GM18519 (cell line): Measurements from ENCODE around the gene MRPL41.
"Not testable (repeated sequence)": the region's sequence is repeated elsewhere in the genome, so short reads cannot be mapped to it uniquely, and the experiment has no call there.

Experiments used
- ATAC-seq: cut with Tn5 transposase; IDR thresholded peaks from one replicate; pipeline ENCODE4 v1.9.1; 2021; ENCODE audit warnings: mild to moderate bottlenecking, moderate library complexity; ENCODE audit not compliant: unreplicated experiment, low FRiP score

The MRPL41 gene

DNA sequence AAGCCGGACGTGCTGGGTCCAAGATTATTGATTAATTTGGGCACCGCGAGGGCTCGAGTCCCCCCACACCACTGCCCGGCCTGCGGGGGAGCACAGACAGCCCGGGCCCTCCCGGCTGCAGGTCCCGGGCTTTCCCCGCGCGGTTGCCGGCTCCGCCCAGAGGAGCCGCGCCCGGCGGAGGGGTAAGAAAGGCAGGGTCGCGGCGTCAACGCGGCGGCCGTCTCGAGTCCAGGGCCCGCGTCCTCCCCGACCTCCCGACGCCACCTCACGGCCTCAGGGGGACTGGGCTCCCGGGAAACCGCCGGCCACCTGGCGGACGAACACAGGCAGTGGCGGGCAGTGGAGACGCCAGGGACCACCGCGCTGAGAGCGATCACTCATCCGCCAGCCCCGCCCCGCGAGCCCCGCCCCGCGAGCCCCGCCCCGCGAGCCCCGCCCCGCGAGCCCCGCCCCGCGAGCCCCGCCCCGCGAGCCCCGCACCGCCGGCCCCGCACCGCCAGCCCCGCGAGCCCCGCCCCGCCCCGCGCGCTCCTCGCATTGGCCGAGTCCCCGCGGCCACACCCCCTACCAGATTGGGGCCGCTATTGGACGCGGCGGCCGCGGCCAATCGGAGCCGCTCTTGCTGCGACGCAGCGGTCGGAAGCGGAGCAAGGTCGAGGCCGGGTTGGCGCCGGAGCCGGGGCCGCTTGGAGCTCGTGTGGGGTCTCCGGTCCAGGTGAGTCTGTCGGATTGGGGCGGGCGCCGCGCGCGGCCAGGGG lies at the start of gene MRPL41:
Gene MRPL41 (plus strand): TSS at position 616 of the 758 bp plus-strand sequence. CDS start 203 bp downstream, outside the sequence.
- peak; percentile 69 for ATAC-seq

DNA sequence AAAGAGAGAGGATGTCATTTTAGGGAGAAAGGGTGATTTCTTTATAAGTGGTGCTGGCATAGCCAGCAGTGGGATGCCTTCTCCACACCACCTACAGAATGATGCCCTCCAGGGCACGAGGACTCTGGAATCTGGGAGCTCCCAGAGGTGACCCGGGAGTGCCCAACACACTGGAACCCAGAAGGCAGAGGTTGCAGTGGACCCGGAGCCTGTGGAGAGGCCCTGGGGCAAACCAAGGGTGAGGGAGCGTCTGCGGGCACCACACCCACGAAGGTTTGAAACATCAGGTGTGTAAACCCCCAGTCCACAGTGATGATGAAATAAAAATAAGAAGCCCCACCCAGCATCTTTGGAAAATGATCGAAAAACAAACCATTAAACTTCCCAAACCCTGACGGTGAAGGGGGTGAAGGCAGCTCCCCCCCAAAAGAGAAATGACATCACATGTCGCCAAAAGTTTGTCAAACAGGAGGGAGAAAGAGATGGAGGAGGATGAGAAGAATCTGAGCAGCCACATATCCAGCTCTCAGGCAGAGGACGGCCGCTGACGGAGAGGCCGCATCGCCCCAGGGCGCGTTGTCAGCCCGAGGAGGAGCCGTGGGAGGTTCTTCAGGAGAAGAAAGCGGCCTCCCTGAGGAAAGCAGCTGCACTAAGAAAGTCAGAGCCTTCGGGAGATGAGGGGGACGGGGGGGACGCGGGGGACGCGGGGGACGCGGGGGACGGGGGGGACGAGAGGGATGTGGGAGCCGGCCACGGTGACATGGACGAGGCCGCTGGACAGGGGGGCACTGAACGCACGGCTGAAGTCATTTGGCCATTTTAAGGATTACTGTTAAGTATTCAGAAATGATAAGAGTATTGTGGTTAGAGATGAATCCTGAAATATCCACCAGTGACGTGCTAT lies 49.4 kb upstream of the MRPL41 start:
- no peak for ATAC-seq

DNA sequence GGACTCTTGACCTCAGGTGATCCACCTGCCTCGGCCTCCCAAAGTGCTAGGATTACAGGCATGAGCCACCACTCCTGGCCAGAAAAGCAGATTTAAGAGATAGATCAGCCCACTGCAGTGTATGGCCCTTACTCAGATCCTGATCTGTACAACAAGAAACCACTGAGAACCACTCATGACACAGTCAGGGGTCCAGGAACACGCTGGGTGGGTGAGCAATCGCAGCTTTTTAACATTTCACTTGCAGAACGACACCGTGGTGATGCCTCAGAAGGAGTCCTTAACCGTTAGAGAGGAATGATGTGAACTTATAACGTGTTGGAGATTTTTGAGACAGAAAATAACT lies 47.3 kb upstream of the MRPL41 start:
- no peak for ATAC-seq

DNA sequence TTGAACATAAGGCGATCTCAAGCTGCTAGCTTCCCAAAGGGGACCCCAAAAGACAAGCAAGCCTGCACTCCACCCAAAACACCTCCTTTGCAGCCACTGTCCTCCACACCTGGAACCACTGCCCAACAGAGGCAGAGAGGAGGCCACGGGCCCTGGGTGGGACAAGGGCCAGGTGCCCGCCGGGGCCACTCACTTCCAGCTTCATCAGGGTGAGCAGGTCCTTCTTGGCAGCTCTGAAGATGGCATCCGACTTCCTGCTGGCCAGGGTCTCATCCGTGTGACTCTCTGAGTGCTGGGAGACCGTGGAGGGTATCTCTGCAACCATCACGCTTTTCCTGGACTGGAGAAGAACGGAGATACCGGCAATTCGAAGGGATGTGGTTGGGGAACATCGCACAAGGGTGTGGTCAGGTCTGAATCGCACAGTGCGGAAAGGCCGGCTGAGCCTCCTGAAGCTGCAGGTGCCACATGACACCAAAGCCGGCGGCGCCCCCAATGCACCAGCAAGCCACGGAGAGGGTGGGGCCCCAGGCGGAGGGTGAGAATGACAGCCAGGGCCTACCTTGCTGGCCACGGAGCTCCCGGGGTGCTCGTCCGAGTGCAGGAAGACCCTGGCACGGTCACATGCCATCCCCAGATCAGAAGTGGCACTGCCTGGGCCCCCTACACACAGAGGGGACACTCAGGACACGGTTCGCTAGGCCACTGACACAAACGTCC lies 46.1 kb upstream of the MRPL41 start:
- ATAC-seq = no peak

DNA sequence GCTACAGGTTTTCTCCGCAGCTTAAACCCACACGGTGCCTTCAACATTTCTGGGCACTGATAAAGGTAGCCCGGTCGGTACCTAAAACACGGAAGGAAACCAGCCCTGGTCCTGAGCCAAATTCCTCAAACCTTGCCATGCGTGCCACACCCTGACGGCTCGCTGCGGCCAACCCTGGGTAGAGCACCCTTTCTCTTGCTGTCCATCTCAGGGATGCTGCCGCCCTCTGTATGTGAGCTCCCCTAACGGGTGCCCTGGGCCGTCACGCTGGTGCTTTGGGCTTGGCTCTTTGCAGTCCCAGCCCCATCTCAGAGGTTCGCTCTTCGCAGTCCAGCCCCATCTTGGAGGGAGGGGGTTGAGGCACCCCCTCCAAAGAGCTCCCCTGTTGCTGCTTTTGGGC lies 45.4 kb upstream of the MRPL41 start:
- no peak for ATAC-seq

DNA sequence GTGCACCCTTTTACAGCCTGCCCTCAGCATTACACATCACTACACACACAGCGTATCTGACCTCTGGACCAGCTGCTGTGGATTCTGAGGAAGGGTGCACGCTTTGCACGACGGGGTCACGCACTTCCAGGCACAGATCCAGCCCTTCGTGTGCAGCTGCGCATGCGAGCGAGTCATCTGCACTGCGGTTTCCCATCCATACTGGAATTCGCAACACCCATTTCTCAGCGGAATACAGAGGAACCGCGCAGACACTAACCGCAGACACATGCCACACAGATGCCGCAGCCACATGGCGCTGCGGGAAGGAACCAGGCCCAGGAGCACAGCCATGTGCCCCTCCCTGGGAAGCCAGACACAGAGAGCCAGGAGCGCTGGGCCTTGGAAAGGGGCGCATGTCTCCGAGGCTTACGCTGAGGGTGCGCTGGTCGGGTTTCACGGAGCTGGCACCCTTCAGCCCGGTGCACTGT lies 44.9 kb upstream of the MRPL41 start:
- ATAC-seq = no peak

DNA sequence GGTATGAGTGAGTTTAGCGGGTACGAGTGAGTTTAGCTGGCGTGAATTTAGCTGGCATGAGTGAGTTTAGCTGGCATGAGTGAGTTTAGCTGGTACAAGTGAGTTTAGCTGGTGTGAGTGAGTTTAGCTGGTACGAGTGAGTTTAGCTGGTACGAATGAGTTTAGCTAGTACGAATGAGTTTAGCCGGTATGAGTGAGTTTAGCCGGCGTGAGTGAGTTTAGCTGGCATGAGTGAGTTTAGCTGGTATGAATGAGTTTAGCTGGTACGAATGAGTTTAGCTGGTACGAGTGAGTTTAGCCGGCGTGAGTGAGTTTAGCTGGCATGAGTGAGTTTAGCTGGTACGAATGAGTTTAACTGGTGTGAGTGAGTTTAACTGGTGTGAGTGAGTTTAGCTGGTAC lies 42.5 kb upstream of the MRPL41 start:
- no peak for ATAC-seq

DNA sequence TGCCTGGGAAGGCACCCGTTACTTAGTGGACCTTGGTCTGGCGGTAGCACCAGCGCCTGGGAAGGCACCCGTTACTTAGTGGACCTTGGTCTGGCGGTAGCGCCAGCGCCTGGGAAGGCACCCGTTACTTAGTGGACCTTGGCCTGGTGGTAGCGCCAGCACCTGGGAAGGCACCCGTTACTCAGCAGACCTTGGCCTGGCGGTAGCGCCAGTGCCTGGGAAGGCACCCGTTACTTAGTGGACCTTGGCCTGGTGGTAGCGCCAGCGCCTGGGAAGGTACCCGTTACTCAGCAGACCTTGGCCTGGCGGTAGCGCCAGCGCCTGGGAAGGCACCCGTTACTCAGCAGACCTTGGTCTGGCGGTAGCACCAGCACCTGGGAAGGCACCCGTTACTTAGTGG lies 40.6 kb upstream of the MRPL41 start:
- not testable (repeated sequence) for ATAC-seq

DNA sequence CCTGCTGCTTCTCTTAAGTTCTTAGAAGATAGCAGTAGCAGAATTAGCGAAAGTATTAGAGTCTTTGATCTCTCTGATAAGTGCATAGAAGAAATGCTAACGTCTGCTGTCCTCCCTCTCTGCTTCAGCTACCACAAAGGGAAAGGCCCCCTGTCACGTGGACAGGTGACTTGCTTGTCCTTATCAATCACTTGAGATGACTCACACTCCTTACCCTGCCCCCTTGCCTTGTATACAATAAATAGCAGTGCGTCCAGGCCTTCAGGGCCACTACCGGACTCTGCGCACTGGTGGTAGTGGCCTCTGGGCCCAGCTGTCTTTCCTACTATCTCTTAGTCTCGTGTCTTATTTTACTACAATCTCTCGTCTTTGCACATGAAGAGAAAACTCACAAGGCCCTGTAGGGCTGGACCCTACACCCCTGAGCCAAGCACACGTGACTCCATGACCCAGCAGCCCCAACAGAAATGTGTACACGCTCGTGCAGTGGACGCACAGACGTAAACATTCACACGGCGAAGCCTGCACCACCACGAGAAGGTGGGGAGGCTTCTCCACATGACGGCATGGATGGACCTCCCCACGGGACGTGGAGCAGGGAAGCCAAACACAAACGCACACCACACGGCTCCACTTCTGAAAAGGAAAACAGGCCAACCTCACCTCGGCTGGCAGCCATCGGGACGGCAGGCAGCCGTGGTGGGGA lies 39.8 kb upstream of the MRPL41 start:
- ATAC-seq = no peak

DNA sequence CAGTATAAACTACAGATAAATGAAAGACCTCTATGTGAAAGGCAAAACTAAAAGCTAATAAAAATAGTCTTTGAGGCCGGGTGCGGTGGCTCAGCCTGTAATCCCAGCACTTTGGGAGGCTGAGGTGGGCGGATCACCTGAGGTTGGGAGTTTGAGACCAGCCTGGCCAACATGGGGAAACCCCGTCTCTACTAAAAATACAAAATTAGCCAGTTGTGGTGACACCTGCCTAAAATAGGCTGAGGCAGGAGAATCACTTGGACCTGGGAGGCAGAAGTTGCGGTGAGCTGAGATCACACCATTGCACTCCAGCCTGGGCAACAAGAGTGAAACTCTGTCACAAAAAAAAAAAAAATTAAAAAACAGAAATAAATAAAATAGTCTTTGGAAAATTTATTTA lies 38.5 kb upstream of the MRPL41 start:
- not testable (repeated sequence) for ATAC-seq

DNA sequence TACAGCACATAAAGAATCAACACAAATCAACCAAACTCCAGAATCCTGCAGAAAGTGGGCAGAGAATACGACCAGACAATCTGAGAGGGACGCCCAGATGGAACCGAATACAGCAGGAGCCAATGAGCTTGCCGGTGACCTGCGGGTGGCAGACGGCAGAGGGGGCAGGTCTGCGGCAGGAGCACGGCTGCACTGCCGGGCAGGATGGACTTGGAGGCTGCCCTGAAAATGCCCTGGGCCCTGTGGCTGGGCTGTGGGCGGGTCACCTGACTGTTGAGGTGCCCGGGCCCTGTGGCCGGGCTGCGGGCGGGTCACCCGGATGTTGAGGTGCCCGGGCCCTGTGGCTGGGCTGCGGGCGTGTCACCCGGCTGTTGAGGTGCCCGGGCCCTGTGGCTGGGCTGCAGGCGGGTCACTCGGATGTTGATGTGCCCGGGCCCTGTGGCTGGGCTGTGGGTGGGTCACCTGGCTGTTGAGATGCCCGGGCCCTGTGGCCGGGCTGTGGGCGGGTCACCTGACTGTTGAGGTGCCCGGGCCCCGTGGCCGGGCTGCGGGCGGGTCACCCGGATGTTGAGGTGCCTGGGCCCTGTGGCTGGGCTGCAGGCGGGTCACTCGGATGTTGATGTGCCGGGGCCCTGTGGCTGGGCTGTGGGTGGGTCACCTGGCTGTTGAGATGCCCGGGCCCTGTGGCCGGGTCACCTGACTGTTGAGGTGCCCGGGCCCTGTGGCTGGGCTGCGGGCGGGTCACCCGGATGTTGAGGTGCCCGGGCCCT lies 37.7 kb upstream of the MRPL41 start:
- ATAC-seq = not testable (repeated sequence)

DNA sequence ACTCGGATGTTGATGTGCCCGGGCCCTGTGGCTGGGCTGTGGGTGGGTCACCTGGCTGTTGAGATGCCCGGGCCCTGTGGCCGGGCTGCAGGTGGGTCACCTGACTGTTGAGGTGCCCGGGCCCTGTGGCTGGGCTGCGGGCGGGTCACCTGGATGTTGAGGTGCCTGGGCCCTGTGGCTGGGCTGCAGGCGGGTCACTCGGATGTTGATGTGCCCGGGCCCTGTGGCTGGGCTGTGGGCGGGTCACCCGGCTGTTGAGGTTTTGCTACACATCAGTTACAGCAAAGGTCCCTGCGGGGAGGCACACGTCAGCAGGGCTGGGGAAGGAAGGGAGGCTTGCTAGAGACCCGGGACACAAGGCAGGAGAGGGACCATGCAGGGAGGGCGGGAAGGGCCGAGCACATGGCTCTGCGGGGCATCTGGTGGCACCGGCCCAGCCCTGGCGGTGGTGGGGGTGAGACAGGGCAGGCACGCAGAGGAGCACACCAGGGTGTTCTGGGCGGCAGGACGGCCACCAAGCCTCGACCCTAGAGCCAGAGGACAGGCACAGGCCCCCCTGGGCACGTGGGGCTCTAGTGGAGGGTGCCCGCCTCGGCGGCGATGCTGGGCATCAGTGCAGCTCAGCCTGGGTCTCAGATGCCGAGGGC lies 36.9 kb upstream of the MRPL41 start:
- ATAC-seq = no peak

DNA sequence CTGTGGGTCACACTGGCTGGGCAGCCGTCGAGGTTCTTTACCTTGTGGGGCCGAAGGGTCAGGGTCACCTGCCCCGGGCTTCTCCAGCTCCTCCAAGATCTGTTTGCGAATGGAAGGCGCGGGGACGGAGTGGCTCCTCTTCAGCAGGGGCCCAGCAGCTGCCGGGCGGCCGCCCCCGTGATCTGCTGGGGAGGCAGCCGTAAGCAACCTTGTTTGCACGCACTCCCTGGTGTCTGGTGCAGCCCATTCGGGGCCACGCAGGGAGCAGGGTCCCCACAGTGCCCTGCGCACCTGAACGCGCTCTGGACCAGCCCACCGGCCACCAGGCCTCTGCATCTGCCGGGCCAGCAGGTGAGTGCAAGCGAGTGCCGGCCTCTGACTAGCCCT lies 36.3 kb upstream of the MRPL41 start:
- no peak for ATAC-seq

DNA sequence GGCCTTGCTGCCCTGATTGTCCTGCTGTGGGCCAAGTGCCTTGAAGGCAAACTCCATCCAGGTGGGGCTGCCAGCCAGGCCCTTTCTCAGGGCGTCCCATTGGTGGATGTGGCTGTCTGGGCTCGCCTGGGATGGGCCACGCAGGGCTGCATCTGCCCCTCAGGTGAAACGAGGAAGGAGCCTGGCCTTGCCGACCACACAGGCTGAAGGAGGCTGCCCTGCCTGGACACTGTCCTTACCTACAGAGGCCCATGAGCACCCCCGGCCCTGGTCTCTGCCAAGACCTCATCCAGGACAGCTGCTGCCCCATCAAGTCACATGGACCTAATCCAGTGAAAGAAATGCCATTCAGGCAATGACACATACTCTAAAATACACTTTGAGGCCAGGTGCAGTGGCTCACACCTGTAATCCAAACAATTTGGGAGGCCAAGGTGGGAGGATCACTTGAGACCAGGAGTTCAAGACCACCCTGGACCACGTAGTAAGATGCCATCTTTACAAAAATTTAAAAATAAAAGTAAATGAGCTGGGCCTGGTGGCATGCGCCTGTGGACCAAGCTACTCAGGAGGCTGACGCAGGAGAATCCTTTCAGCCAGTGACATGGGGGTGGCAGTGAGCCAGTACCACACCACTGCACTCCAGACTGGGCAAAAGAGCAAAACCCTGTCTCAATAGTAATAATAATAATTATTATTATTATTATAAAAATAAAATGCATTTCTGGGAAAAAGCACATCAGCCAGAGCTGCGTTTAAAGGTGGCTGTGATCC lies 35.3 kb upstream of the MRPL41 start:
- ATAC-seq = no peak

DNA sequence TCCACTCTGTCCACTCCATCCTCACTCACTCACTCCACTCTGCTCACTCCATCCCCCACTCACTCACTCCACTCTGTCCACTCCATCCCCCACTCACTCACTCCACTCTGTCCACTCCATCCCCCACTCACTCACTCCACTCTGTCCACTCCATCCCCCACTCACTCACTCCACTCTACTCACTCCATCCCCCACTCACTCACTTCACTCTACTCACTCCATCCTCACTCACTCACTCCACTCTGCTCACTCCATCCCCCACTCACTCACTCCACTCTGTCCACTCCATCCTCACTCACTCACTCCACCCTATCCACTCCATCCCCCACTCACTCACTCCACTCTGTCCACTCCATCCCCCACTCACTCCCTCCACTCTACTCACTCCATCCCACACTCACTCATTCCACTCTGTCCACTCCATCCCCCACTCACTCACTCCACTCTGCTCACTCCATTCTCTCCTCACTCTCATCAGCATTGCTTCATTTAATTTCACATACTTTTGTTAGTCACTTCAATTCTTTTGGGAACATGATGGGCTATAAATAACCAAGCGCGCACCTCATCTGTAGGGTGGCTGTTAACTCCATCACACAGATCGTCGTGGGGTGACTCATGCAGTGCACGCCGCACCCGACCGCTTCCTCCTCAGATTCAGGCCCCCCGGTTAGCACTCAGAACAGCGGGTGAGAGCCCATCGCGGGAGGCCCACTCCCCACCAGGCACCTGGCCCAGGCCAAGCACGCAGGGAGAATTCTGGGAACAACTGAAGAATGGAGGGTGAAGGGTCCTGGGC lies 32.8 kb upstream of the MRPL41 start:
- not testable (repeated sequence) for ATAC-seq

DNA sequence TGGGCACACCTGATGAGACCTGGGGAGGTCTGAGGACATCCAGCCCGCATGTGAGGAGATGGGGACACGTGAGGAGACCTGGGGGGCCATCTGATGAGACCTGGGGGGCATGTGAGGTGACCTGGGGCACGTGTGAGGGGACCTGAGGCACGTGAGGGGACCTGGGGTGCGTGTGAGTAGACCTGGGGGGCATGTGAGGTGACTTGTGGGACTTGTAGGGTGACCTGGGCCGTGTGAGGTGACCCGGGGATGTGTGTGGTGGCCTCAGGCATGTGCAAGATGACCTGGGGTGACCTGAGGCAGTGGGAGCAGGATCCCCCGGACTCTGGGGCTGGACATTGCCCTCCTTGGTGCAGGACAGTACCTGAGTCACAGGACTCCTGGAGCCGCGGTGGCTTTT lies 32.1 kb upstream of the MRPL41 start:
- no peak for ATAC-seq

DNA sequence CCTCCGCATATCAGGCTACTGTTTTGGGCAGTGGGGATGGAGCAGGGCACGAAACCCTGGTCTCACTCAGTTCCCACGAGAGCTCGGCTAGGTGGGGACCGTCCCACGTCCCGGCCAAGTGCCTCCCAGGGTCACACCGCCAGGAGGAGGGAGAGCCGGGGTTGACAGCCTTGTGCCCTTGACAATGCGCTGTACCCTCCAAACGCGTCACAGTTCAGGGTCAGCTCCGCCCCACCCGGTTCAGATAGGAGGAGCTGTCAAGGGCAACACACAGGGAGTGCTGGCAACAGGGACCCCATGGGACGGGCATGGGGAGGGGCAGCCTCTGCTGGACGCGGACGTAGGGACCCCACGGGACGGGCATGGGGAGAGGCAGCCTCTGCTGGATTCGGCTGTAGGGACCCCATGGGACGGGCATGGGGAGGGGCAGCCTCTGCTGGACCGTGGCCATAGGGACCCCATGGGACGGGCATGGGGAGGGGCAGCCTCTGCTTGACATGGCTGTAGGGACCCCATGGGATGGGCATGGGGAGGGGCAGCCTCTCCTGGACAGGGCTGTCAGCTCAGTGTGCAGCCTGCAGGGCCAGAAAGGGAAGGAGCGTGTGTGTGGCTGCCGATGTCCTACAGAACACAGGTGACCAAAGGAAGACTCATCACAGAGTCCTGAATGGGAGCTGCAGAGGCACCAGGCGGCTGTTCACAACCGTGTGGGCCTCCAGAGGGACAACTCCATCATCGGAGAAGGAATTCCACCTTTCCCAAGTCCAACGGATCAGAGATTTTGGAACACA lies 30.9 kb upstream of the MRPL41 start:
- ATAC-seq = no peak
